ENCODE measurements around the gene SATB1. TPM values are rescaled to one million over a fixed set of nuclear protein-coding genes. Genes with fewer than 3 reads are reported as not detected.
A peak's percentile ranks its signal among the peaks of the same experiment; 100 is the strongest.

The SATB1 gene
- total RNA-seq, 2 experiments from 2014 or later = 390 to 393 TPM

- intact Hi-C loops (cut with DNase I, micrococcal nuclease) = loop anchor here (1.0 to 5.0 kb wide), 11 partner anchors 19 to 315 kb away; partner anchors contain the start of gene SATB1 (in 1 of the 2)
- no peak for TF ChIP-seq CTCF (IDR thresholded peaks at IDR 0.05)
- POLR2A ChIA-PET = interaction anchor here (0.7 to 10.4 kb wide), 35 partner anchors 8 to 545 kb away, joined by 3 to 152 read pairs (median 4); partner anchors contain the start of gene SATB1
- Histone ChIP-seq H3K9me3 (ENCODE audit: control insufficient read depth in 1 of 2, insufficient read depth in 1 of 2, low read length in 2 of 2) (peaks cover 0 to 9% of the 10 kb centered on the region in 2 experiments), H3K36me3 (ENCODE audit: insufficient read depth, low read length) (no peaks in the 10 kb centered on the region), H3K27ac (ENCODE audit: low read depth in 1 of 2, low read length in 2 of 2) (peak overlapping the region; percentile 75 to 86), H3K4me1 (ENCODE audit: insufficient read depth, low read length) (peaks cover 24% of the 10 kb centered on the region), H3K4me3 (ENCODE audit: low read length) (peak overlapping the region; percentile 80), H3K27me3 (ENCODE audit: control insufficient read depth in 1 of 2, insufficient read depth in 2 of 2, low read length in 2 of 2) (no peaks in the 10 kb centered on the region)
- peaks cover 74% of the 10 kb centered on the region for H3K36me3 Mint-ChIP-seq (ENCODE audit: low read depth)
- H3K9me3 Mint-ChIP-seq = no peaks in the 10 kb centered on the region
- H3K27me3 Mint-ChIP-seq = no peaks in the 10 kb centered on the region
- CTCF ChIA-PET = interaction anchor here (0.7 to 2.4 kb wide), 13 partner anchors 8 to 313 kb away, joined by 3 to 15 read pairs (median 4); no protein-coding TSS in a partner anchor
- peak overlapping the region; percentile 96 for H3K4me3 Mint-ChIP-seq
- peak; percentile 61 to 91 (median 76) for DNase-seq
- ATAC-seq (ENCODE audit: poor library complexity) = peak; percentile 60
- H3K4me1 Mint-ChIP-seq (ENCODE audit: low read depth) = peaks cover 62% of the 10 kb centered on the region
- H3K27ac Mint-ChIP-seq = peak overlapping the region; percentile 97
Observed at GRCh38 chr3:18444595-18445400, 19.7 kb upstream of the SATB1 start.

GRCh38 chr3:18443665-18444594, 18.8 kb upstream of the SATB1 start:
- TF ChIP-seq CTCF (IDR thresholded peaks at IDR 0.05) = no peak
- no peaks in the 10 kb centered on the region for H3K36me3 ChIP-seq (ENCODE audit: insufficient read depth, low read length)
- peak overlapping the region; percentile 96 for H3K4me3 Mint-ChIP-seq
- H3K27ac ChIP-seq (ENCODE audit: low read depth in 1 of 2, low read length in 2 of 2) = peak overlapping the region; percentile 75 to 86
- H3K27ac Mint-ChIP-seq = peak overlapping the region; percentile 97
- ATAC-seq (ENCODE audit: poor library complexity) (no peak), DNase-seq (peak in 10 of 14 experiments; percentile 2 to 45 (median 16))
- intact Hi-C loops (cut with DNase I, micrococcal nuclease) = loop anchor here (1.0 to 5.0 kb wide), 5 partner anchors 20 to 309 kb away; no protein-coding TSS in a partner anchor
- H3K4me1 Mint-ChIP-seq (ENCODE audit: low read depth) = peaks cover 62% of the 10 kb centered on the region
- ChIA-PET POLR2A (interaction anchor here (0.7 to 10.4 kb wide), 34 partner anchors 7 to 546 kb away, joined by 3 to 152 read pairs (median 4); partner anchors contain the start of gene SATB1), CTCF (interaction anchor here (0.7 to 2.4 kb wide), 13 partner anchors 7 to 314 kb away, joined by 3 to 15 read pairs (median 4); no protein-coding TSS in a partner anchor)
- H3K27me3 ChIP-seq (ENCODE audit: control insufficient read depth in 1 of 2, insufficient read depth in 2 of 2, low read length in 2 of 2) = no peaks in the 10 kb centered on the region
- H3K9me3 ChIP-seq (ENCODE audit: control insufficient read depth in 1 of 2, insufficient read depth in 1 of 2, low read length in 2 of 2) = peaks cover 0 to 3% of the 10 kb centered on the region in 2 experiments
- no peaks in the 10 kb centered on the region for H3K27me3 Mint-ChIP-seq
- H3K4me3 ChIP-seq (ENCODE audit: low read length) = peak overlapping the region; percentile 80
- peaks cover 24% of the 10 kb centered on the region for H3K4me1 ChIP-seq (ENCODE audit: insufficient read depth, low read length)
- peaks cover 65% of the 10 kb centered on the region for H3K36me3 Mint-ChIP-seq (ENCODE audit: low read depth)
- H3K9me3 Mint-ChIP-seq = no peaks in the 10 kb centered on the region

Data from CD4-positive, alpha-beta T cell (primary cell).